Amygdala (tissue), 56 donors: ENCODE results near the gene DNAJC5.
"Not testable (repeated sequence)": the region's sequence is repeated elsewhere in the genome, so short reads cannot be mapped to it uniquely, and the experiment has no call there.

Experiments used
- DNase-seq, 56 donors: peaks; one replicate each; lab custom pipeline; 2025; lab: John Stamatoyannopoulos, UW

Gene DNAJC5, protein sequence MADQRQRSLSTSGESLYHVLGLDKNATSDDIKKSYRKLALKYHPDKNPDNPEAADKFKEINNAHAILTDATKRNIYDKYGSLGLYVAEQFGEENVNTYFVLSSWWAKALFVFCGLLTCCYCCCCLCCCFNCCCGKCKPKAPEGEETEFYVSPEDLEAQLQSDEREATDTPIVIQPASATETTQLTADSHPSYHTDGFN

DNA sequence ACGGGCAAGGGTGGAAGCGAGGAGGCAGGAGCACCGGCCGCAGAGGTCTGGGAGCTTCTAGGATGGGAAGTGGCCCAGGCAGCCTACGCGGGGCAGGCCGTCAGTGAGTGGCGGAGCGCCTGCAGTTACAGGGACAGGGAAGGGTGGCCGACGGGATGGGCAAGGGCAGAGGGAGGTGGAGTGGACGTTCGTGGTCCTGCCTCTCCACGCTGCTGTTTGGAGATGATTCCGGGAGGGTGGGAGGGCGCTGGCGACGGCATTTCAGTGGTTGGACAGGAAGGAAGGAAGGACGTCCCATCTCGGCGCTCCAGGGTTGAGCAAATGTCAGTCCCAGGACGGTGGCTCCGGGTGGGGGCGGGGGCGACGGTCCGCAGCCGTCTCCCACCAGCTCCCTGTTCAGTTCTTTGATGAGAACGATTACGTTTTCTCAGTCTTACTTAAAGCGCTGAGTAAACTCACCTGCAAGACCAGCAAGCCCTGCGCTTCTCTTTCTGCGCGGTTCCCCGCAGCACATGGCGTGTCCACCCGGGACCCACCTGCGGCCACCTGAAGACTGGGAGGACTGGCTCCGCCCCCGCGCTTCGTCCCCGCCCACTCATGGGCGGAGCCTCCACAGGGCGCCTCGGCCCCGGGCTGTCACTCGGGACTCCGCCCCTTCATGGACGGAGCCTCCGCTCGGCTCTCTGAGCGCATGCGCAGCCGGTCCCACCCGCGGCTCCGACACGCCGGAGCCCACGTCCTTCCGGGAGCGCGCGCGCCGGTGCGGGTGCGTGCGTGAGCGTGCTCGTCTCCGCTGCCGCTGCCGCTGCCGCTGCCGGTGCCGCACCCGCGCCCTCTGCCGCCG is at the start of gene DNAJC5:
Gene DNAJC5, plus strand, starts transcription at position 769 of the 844 bp plus-strand sequence. CDS start 33,220 bp downstream, outside the sequence.
- peak; percentile 34 to 97 (median 89) for DNase-seq

DNA sequence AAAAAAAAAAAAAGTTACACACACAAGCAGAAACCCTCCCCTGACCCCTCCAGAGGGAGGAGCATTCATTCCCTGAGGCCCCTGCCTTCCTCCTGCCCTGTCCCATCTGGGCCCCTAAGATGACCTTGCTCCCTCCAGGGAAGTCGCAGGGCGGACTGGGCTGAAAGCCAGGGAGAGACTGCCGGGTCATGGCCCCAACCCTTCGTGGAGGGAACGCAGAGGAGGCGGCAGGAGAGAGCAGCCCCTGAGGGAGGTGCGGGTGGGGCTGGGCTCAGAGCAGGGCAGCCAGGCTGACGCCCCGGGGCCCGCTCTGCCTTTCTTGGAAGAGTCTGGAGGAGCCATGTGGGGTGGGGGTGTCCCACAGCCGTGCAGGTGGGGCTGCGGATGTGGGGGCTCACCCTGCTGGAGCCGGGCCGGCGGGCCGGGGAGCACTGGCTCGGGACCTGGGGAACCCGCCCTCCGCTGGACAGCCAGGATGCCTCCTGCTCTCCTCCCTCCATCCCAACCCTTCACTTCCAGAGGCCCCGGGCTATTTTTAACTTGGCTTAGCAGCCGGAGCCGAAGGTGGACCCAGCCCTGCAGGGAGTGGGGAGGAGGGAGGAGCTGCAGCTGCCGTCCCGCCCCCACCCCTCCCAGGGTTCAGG is 48.7 kb upstream of the DNAJC5 start:
- no peak for DNase-seq

DNA sequence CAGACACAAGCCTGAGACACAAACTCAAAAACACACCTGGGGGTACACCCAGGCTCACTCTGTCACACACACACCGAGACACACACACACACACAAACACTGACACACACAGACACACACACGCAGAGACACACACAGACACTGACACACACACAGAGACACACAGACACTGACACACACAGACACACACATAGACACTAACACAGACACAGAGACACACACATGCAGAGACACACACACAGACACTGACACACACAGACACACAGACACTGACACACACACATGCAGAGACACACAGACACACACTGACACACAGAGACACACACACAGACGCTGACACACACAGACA is 48.1 kb upstream of the DNAJC5 start:
- no peak for DNase-seq

DNA sequence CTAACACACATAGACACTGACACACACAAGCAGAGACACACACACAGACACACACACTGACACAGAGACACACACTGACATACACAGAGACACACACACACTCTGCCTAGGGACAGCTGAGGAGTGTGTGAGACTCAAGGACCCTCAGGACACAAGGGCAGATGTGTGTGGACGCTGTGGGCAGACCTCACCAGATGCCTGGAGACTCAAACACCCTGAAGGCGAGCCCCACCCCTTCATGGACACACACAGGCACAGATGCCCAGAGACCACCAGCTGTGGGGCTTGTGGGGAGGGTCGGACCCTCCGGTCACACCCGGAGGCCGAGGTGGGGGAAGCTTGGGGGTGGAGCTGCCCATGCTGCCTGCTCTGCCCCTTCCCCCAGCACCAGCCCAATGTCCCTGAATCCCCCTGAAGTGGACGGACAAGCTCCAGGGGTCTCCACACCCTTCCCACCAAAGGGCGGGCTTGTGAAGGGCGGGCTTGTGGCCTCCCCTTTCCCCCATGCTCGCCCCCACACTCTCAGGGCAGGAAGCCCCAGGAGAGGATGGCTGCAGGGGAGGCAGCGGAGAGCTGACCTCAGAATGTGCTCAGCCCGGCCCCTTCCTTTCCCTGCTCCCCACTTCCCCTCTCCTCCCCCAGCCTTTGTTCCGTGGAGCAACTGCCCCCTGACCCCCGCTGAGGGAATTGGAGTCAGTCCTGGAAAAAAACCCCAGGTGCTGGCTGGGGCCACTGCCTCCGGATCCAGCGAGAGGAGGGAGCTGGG is 47.5 kb upstream of the DNAJC5 start:
- no peak for DNase-seq

DNA sequence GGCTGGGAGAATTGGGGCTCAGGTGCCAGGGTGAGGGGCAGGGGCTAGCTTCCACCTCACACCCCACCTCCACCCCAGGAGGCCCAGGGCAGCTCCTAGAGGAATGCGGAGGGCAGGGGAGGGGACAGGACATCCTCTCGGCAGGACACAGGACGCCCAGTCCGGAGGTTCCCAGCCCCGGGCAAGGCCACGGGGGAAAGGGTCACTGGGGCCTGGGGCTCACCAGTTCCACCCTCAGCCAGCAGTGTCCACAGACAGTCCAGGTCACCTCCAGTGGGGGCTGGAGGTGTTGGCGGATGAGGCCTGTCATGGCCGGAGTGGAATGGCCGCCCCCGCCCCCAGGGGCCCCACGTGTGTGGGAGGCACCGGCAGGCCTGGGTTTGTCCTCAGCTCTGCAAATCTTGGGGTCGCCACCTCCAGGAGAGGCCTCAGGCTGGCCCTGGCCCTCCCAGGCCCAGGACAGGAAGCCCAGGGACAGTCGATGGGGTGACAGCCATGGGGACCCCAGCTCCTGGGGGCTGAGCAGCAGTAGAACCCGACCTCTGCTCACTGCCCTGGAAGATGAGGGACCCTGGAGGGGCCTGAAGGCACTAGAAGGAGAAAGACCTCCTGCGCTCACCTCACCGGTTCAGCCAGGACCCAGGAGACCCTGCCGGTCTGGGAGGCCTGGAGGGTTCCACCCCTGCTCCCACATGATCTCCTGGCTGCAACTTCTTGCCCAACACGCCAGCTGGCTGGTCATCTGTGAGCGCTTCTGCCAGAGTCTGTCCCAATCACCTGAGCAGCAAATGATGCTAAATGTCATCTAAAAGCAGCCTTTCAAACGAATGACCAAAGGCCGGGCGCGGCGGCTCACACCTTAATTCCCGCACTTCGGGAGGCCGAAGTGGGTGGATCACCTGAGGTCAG is 46.7 kb upstream of the DNAJC5 start:
- no peak for DNase-seq

DNA sequence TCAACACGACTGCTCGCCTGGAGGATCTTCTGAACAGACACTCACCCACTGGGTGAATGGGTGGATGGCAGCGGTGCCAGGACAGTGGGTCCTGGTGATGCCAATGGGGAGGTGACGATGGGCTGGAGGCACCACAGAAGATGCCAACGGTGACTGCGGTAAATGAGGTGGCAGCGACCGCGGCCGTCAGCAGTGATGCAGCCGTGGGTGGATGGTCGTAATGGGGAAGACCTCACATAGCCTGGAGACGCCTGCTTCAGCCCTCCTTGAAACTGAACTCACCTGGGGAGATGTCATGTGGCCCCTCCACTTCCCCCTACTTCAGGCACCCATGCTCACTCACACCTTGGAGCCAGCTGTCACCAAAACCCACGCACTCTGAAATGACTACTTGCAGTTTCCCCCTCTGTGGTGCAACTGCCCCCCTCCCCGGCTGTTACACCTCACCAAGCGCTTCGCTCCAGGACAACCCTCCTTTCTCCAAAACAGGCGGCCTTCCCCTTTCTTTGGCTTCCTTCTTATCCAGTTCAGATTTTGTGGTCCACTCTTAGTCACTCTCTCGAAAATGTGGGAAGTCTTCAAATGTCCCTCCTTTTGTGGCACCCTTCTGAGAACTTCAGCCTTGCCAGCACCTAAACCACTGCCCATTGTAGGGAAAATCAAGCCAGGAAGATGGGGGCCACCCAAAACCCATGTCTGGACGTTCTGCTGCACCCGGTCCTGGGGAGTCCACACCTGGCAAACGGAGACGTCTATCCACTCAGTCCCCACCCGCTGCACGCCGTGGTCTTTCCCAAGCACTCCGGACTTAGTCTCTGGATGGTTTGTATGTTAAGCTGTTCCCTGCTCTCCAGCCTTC is 44.0 kb upstream of the DNAJC5 start:
- DNase-seq, result no peak

DNA sequence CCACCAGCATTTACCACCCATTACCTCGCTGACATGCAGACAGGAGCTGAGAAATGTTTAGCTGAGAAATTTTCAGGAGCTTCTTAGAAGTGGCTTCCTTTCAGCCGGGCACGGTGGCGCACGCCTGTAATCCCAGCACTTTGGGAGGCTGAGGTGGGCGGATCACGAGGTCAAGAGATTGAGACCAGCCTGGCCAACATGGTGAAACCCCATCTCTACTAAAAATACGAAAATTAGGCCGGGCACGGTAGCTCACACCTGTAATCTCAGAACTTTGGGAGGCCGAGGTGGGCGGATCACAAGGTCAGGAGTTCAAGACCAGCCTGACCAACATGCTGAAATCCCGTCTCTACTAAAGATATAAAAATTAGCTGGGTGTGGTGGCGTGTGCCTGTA is 43.4 kb upstream of the DNAJC5 start:
- not testable (repeated sequence) for DNase-seq

DNA sequence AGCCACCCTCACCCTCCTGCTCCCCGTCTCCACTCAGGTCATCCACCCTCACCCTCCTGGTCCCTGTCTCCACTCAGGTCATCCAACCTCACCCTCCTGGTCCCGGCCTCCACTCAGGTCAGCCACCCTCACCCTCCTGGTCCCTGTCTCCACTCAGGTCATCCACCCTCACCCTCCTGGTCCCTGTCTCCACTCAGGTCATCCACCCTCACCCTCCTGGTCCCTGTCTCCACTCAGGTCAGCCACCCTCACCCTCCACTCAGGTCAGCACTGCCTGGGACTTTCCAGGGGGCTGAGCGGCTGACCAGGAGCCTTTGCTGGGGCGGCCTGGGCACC is 41.2 kb upstream of the DNAJC5 start:
- DNase-seq, result not testable (repeated sequence)

DNA sequence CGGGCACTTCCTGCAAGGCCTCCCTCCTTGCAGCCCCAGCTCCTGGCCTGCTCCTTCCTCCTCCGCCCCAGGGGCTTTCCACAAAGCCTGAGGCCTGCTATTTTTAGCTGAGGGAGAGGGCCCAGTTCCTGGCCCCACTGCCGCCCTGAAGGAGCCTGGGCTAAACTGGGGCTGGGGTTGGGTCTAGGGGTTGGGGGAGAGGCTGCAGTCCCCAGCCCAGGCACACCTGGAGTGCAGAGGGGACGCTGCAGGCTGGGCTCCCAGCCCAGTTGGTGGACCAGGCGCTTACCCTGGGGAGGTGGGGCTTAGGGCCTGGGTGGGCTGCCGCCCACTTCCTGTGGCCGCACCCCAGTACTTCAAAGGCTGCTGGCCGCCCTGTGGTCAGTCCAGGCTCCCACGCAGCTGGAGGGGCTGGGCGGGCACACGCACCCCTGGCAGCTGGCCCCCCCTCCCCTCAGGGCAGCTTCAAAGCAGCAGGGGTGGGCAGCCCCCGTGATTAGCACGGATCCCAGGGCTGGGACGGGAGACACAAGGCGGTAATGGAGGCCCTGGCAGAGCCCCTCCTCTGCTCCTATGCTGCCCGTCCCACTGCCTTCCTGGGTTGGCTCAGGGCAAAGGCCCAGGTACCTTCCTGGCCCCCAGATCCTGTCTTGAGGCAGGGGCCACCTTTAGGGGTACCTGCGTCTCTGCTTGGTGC is 40.7 kb upstream of the DNAJC5 start:
- DNase-seq, result no peak

DNA sequence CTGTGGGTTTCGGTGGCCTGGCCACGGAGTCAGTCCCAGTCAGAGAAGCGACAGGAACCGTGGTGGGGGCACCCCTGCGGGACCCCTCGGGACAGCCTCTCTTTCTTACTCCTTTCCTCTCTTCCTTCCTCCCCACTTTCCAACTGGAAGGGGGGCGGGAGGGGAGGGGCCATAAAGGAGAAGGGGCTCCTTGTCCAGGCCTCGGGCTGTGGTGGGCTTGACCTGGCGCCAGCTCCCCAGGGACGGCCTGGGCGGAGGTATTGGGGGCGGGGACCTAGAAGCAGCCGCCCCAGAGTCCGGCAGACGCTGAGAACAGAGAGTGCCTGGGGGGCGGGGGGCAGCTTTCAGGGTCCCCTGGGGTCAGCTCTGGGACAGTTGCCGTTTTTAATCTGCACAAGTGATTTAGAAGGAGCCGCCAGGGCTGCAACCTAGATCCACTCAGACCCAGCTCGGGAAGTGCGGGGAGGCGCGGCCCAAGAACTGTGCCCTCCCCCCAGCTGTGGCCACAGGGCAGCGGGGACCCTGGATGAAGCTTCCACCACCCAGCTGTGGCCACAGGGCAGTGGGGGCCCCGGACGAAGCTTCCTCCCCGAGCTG is 40.1 kb upstream of the DNAJC5 start:
- DNase-seq, result no peak

DNA sequence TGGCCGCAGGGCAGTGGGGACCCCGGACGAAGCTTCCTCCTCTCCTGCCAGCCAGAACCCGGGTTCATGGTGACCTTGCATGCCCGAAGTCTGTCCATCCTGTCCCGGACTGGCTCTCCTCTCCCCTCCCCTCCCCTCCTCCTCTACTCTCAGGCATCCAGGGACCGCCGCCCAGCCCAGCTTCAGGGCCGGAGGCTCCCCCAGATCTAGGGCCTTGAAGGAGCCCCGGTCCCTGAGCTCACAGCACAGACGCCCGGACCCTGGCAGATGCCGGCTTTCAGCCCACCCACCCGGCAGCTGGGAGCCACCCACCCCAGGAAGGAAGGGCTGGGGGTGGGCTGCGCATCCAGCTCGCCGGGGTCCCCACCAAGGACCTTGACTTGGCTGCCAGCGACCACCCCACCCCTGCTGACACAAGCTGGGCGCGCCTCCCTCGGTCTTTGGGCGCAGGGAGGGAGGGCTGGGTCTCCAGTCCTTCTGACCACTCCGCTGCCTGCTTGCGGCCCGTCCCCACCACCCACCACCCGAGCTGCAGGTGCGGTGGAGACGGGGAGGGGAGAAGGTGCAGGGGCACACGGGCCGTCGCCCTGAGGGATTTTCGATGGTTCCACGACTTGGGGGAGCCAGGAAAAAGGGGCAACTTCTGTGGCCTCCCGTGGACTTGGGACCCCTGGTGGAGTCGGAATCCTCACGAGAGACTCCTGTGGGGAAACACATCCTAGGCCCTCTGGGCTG is 39.4 kb upstream of the DNAJC5 start:
- no peak for DNase-seq

DNA sequence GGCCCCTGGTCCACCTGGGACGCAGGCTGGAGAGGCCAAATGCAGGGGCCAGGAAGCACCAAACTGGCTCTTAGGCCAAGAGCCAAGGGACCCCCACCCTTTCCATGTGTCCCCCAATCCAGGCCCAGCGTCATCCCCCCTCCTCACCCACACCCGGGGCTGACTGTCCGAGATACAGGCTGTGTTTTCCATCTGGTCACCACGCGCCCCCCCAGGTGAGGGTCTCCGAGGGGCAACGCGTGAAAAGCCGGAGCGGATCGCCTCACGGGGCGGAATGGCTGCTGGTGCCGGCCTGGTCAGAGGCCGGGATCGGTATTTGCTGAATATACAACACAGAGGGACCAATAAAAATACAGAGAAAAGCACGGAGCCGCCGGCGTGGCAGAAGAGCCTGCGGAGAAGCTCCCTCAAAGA is 38.8 kb upstream of the DNAJC5 start:
- no peak for DNase-seq

DNA sequence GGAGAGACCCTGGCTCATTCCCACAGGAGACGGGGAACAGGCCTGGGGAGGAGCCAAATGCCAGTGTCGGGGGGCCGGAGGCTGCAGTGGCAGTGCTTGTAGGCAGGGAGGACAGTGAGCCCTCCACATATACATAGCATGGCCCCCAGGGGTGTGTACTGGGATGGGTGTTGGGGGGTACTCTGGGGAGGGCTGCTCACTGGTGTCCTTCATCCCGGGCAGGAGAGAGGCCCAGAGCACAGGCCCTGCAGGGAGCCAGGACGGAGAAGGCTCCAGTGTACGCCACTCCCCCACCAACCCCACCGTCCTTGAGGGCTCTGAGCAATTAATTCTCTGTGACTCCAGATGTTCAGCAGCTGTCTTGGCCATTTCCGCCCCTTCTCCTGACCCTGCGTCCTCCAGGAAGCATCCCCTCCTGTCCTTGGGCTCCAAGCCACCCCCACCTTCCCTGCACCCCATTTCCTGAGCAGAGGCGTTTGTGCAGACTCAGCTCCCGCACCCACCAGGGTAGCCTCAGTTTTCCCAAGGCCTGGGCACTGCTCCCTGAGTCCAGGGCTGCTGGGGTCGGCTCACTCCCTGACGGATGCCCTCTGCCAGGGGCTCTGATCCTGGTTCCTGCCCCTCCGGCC is 37.0 kb upstream of the DNAJC5 start:
- DNase-seq, result no peak

DNA sequence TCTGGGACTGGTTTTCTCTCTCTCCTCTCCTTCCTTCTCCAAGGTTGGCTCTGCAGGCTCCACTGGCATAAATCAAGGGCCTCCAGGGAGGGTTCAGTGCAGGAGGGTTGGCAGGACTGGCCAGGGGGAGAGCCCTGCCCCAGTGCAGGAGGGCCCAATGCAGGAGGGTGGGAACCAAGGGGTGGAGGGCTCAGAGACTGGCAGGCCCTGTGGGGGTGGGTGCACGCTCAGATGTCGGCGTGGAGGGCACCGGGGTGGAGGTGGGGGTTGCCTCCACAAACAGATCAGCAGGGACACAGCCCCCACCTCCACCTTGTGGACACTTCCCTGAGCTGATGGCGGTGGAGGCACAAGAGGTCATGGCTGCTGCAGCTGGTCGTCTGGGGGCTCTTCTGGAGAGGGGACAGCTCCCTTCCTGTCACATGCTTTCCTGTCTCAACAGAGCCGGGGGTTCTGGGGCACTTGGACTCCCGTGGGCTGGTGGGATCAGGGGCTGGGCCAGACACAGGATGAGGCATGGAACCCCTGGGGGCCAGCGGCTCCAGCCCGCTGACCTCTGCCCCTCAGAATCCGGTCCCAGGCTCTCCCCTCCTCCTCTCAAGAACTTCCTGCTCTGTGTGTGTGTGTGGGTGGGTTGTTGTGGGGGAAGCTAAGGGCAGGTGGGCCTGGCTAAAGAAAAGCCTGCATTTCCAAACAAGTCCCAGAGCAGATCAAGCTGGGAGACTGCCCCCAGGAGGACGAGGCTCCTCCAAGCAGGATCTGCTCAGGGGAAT is 36.3 kb upstream of the DNAJC5 start:
- DNase-seq, result no peak

DNA sequence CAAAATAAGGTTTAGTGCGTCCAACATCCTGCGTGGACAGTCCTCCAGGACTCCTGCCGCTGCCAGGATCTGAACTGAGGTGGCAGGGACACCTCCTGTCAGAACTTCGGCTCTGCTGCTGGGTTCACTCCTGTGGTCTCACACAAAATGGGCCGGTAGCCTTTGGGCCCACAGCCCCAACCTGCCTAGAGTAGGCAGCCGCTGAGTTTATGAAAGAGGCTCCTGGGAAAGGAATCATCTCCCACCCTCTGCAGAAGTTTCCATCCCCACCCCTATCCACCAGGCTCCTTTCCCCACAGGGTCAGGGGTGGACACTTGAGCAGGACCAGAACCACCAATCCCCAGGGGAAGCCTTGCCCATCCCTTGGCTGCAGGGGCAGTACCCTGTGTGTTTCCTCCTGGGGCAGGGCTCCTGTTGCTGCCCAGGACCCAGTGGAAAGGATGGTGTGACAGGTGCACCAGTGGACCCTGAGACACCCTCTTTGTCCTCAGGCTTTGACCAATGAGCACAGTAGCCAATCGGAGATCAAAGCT is 35.7 kb upstream of the DNAJC5 start:
- DNase-seq, result no peak
